Cardiac fibroblast (primary cell): ENCODE results near the gene NPAT.

ENCODE experiments used
- DNase-seq, 2 donors: peaks; one replicate each; pipeline versions ENCODE4 v3.0.0 to v3.0.0-alpha.2; 2010; ENCODE audit warnings: low read depth in 2 of 2
- H3K4me3 ChIP-seq, 2 donors: replicated peaks in 1 of 2; 1 replicate in 1 of 2; 2 replicates in 1 of 2; pipeline ENCODE4 v1.5.1; 2011; ENCODE audit warnings: low read depth in 2 of 2, low read length in 2 of 2, mild to moderate bottlenecking in 2 of 2, moderate library complexity in 1 of 2
- TF ChIP-seq, protein P1 (sequence below): IDR thresholded peaks from one replicate; pipeline ENCODE4 v1.5.1; 2011; ENCODE audit warnings: low read depth, mild to moderate bottlenecking, low read length, inconsistent platforms

The NPAT gene

DNA sequence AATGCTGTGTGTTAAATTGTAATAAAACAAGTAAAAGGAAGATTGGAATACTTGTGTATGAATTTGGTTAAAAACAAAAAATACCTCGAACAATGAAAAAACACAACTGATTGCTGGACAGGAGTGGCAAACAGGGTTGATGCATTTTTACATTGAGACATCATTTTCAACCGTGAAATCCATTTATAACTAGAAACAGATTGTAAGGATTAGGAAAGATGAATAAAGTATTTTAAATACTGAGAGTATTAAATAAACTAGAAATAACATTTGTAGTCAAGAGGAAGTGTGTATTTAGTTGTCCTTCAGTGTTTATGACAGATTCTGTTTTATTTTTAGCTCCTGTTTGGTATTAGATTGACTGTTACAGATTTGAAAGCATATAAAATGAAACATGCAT, 5.8 kb upstream of the NPAT start:
- no peak for DNase-seq
- TF ChIP-seq, protein P1, sequence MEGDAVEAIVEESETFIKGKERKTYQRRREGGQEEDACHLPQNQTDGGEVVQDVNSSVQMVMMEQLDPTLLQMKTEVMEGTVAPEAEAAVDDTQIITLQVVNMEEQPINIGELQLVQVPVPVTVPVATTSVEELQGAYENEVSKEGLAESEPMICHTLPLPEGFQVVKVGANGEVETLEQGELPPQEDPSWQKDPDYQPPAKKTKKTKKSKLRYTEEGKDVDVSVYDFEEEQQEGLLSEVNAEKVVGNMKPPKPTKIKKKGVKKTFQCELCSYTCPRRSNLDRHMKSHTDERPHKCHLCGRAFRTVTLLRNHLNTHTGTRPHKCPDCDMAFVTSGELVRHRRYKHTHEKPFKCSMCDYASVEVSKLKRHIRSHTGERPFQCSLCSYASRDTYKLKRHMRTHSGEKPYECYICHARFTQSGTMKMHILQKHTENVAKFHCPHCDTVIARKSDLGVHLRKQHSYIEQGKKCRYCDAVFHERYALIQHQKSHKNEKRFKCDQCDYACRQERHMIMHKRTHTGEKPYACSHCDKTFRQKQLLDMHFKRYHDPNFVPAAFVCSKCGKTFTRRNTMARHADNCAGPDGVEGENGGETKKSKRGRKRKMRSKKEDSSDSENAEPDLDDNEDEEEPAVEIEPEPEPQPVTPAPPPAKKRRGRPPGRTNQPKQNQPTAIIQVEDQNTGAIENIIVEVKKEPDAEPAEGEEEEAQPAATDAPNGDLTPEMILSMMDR: no peak
- no peak overlapping the region for H3K4me3 ChIP-seq

- TF ChIP-seq, protein P1: no peak
- H3K4me3 ChIP-seq: no peak overlapping the region
- no peak for DNase-seq
Measured at GRCh38 chr11:108226036-108226435, 3.6 kb upstream of the NPAT start.

DNA sequence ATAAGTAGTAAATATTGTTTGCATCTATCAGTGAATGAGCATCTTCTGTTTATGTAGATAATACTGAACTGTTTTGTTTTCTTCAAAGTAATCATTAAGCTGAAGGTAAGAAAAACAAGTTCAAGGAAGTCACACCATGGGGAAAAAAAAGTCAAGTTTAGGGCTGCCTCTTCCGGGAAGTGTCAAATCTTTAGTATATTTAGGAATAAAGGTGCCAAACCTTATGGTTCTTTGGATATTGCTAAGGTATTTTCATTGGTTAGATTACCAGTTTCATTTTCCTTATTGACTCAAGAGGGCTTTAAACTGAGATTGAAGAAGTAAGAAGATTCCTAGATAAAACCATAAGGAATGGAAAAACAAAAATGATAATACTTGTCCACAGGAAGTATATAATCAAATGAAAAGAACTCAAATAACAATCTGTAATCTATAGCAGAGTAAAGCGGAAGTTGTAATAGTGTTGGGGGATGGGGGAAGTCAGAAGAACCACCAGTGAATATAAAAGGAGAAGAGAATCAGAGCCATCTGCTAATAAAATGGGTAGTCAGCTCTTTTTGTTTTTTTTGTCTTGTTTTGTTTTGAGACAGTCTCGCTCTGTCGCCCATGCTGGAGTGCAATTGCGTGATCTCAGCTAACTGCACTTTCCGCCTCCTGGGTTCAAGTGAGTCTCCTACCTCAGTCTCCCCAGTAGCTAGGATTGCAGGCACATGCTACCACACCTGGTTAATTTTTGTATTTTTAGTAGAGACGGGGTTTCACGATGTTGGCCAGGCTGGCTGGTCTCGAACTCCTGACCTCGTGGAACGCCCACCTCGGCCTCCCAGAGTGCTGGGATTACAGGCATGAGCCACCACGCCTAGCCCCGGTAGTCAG, 2.7 kb upstream of the NPAT start:
- H3K4me3 ChIP-seq: no peak overlapping the region
- TF ChIP-seq, protein P1: no peak
- no peak for DNase-seq

DNA sequence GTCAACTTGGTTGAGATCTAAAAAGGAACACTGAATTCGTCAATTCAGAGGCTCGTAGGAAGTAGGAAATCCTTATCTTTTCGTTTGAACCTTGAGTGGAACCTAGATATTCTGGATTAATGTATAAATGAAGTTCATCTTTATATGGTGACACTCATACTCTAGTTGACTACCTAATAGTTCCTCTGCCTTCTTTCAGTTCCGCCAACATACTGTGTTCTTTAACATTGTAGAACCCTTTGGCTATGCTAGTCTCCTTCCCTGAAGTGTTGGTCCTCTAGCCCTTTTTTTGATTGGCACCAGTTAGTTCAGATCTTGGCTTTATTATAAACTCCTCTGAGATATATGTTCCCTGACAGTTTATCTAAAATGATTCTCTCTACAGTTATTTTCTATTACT, 1.9 kb upstream of the NPAT start:
- TF ChIP-seq, protein P1: no peak
- DNase-seq: no peak
- H3K4me3 ChIP-seq: peak overlapping the region; percentile 66 to 89

GRCh38 chr11:108223348-108224149, 1.1 kb upstream of the NPAT start:
- H3K4me3 ChIP-seq: peak overlapping the region; percentile 66 to 89
- TF ChIP-seq, protein P1: no peak
- peak; percentile 26 to 49 for DNase-seq

DNA sequence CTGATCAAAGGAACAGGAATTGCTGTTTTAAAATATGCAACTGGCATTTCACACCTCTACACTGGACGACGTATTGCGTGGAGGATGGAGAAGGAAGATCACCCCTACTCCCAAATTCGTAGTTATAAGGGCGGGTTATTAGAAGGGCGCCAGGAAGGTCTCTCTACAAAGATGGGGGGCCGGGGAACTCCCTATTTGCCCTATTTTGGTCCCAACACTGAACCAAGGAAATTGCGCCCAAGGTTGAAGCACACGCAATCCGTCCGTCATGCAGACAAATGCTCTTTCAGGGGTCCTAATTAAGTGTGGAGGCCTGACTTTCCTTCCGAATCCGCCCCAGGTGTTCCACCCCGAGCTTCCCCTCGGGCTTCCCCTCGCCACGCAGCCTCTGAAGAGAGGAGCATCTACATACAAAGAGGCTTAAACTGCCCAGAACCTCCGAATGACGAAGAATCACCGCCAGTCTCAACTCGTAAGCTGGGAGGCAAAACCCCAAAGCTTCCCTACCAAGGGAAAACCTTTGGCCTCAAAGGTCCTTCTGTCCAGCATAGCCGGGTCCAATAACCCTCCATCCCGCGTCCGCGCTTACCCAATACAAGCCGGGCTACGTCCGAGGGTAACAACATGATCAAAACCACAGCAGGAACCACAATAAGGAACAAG, 396 bp downstream of the NPAT start:
- H3K4me3 ChIP-seq: peak overlapping the region; percentile 82 to 89
- DNase-seq: no peak

More for the DNA sequence above, 396 bp downstream of the NPAT start:
- TF ChIP-seq, protein P1: no peak
